OCI-LY3 (cell line): Measurements from ENCODE around the gene URM1.

ENCODE experiments used
- H2AFZ ChIP-seq: fragments of 200-600, 300-600 bp; shearing (Covaris generic); 2 replicates; pipeline ENCODE4 v1.6.0; 2014; ENCODE audit warnings: antibody characterized with exemption, low read depth, low read length
- H3K27ac ChIP-seq: fragments of 200-600, 300-600 bp; sonication (generic); 2 replicates; pipeline ENCODE4 v1.5.1; 2014; ENCODE audit warnings: mild to moderate bottlenecking, low read length, moderate library complexity, mixed read lengths
- H3K27me3 ChIP-seq: fragments of 200-600, 300-600 bp; sonication (generic); 2 replicates; pipeline ENCODE4 v1.6.1; 2014; ENCODE audit warnings: low read depth, low read length, mixed read lengths
- H3K36me3 ChIP-seq: fragments of 200-600, 300-600 bp; sonication (generic); replicated peaks from 2 replicates; pipeline ENCODE3; 2014; ENCODE audit warnings: low read depth, low read length, mixed read lengths
- H3K4me1 ChIP-seq: fragments of 300-600, 200-600 bp; sonication (generic); 2 replicates; pipeline ENCODE4 v1.6.1; 2014; ENCODE audit warnings: low read length, mixed read lengths
- H3K4me2 ChIP-seq: fragments of 200-600, 300-600 bp; sonication (generic); 2 replicates; pipeline ENCODE4 v1.6.1; 2014; ENCODE audit warnings: low read length, mixed read lengths
- H3K4me3 ChIP-seq: fragments of 300-600, 200-600 bp; sonication (generic); 2 replicates; pipeline ENCODE4 v1.5.1; 2014; ENCODE audit warnings: antibody characterized with exemption, mild to moderate bottlenecking, low read length, moderate library complexity
- H3K79me2 ChIP-seq: fragments of 300-600, 200-600 bp; shearing (Covaris generic); 2 replicates; pipeline ENCODE4 v1.6.1; 2014; ENCODE audit warnings: mild to moderate bottlenecking, low read length, mixed read lengths
- H3K9ac ChIP-seq: fragments of 300-600, 200-600 bp; shearing (Covaris generic); 2 replicates; pipeline ENCODE4 v1.6.0; 2014; ENCODE audit warnings: mild to moderate bottlenecking, low read length, moderate library complexity
- H3K9me3 ChIP-seq: fragments of 200-600, 300-600 bp; shearing (Covaris generic); 2 replicates; pipeline ENCODE4 v1.6.1; 2014; ENCODE audit warnings: low read length, mixed read lengths; ENCODE audit not compliant: insufficient read depth
- H4K20me1 ChIP-seq: fragments of 200-600, 300-600 bp; sonication (generic); 2 replicates; pipeline ENCODE4 v1.6.1; 2016; ENCODE audit warnings: low read length, mixed read lengths; ENCODE audit not compliant: insufficient read depth
- EZH2phosphoT487 ChIP-seq: fragments of 200-600 bp; shearing (Covaris generic); IDR thresholded peaks from 2 replicates; pipeline ENCODE4 v1.6.1; 2018; ENCODE audit warnings: antibody characterized with exemption, mixed run types, low read depth
- TF ChIP-seq, protein P1 (sequence below): fragments of 200-600, 300-600 bp; sonication (generic); IDR thresholded peaks from 2 replicates; pipeline ENCODE4 v1.5.1; 2014; ENCODE audit warnings: antibody characterized with exemption, low read length, low read depth

Gene URM1

DNA sequence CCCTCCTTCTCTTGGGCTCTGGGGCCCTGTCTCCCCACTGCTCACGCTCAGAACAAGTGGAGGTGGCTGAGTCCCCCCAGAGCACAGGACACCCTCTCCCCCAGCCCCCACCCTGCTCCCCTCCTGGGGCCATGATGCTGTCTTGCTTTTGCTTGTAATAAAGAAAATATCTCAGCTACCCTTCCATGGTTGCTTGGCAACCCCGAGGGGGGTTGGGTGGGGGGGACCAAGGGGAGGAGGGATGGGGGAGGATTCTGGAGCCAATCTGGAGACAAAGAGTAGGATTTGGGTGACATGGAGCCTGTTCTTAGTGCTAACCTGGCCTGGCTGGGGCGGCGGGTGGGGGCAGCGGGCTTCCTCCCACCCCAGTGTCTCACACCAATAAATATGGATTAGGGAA is 33.4 kb downstream of the URM1 start:
- Histone ChIP-seq H3K36me3 (no peaks in the 10 kb centered on the region), H3K9me3 (no peaks in the 10 kb centered on the region), H3K27ac (no peak overlapping the region), H4K20me1 (no peaks in the 10 kb centered on the region), H3K4me3 (no peak overlapping the region), H3K4me1 (no peaks in the 10 kb centered on the region), H3K27me3 (no peaks in the 10 kb centered on the region), H3K4me2 (no peak overlapping the region), H3K9ac (no peak overlapping the region), H2AFZ (no peak overlapping the region), H3K79me2 (no peaks in the 10 kb centered on the region)
- no peak for TF ChIP-seq EZH2phosphoT487
- TF ChIP-seq, protein P1, sequence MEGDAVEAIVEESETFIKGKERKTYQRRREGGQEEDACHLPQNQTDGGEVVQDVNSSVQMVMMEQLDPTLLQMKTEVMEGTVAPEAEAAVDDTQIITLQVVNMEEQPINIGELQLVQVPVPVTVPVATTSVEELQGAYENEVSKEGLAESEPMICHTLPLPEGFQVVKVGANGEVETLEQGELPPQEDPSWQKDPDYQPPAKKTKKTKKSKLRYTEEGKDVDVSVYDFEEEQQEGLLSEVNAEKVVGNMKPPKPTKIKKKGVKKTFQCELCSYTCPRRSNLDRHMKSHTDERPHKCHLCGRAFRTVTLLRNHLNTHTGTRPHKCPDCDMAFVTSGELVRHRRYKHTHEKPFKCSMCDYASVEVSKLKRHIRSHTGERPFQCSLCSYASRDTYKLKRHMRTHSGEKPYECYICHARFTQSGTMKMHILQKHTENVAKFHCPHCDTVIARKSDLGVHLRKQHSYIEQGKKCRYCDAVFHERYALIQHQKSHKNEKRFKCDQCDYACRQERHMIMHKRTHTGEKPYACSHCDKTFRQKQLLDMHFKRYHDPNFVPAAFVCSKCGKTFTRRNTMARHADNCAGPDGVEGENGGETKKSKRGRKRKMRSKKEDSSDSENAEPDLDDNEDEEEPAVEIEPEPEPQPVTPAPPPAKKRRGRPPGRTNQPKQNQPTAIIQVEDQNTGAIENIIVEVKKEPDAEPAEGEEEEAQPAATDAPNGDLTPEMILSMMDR: no peak

DNA sequence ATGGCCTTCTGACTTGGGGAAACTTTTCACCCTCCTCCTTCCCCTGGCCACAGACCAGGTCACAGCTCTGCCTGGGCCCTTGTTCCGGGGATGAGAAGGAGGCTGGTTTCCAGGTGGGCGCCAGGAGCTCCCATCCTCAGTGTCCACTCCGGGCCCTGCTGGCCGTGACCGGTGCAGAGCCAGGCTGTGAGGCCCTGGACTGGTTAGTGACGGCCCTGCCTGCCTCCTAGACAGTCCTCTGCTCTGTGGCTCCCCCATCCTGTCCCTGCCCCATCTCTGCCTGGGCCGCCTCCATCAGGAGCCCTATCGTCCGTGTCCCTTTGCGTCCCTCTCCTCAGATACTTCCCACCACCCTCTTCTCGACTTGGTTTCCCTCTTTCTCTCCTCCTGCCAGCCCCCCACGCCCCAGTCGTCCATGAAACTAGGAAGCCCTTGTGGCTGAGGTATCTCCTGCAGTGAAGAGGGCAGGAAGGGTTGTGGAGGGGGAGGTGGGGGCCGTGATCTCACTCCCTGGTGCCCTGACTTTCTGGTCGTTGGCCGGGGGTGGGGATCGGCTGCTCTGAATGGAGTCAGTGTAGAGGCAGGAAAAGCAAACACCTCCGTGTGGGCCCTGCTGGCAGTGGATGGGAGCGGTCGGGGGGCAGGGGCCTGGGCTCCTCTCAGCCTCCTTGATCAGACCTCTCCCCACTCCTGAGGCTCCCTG is 34.1 kb downstream of the URM1 start:
- Histone ChIP-seq H3K27me3 (no peaks in the 10 kb centered on the region), H4K20me1 (no peaks in the 10 kb centered on the region), H3K4me3 (no peak overlapping the region), H3K27ac (no peak overlapping the region), H3K36me3 (no peaks in the 10 kb centered on the region), H3K9ac (no peak overlapping the region), H3K4me2 (no peak overlapping the region), H3K4me1 (no peaks in the 10 kb centered on the region), H3K9me3 (no peaks in the 10 kb centered on the region), H2AFZ (no peak overlapping the region), H3K79me2 (no peaks in the 10 kb centered on the region)
- TF ChIP-seq, protein P1: no peak
- no peak for TF ChIP-seq EZH2phosphoT487

DNA sequence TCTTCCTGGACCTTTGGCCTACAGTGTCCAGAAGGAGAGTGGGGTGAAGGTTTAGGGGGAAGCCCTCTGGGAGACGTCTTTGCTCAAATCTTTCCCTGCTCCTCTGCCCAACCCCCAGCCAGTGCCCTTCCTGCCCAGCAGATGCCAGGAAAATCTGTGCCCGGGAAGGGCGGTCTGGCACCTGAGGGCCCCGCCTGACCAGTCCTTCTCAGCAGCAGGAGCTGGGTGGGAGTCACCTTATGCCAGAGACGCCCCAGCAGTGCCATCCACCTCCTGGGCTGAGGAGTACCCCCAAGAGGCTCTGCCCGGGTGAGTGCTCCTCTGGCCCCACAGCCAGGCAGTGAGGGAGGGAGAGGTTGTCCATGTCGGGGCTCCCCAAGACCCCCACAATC is 34.6 kb downstream of the URM1 start:
- TF ChIP-seq, protein P1: no peak
- Histone ChIP-seq H3K4me1 (no peaks in the 10 kb centered on the region), H3K27me3 (no peaks in the 10 kb centered on the region), H4K20me1 (no peaks in the 10 kb centered on the region), H3K4me3 (no peak overlapping the region), H2AFZ (no peak overlapping the region), H3K36me3 (no peaks in the 10 kb centered on the region), H3K79me2 (no peaks in the 10 kb centered on the region), H3K4me2 (no peak overlapping the region), H3K9ac (no peak overlapping the region), H3K27ac (no peak overlapping the region), H3K9me3 (no peaks in the 10 kb centered on the region)

DNA sequence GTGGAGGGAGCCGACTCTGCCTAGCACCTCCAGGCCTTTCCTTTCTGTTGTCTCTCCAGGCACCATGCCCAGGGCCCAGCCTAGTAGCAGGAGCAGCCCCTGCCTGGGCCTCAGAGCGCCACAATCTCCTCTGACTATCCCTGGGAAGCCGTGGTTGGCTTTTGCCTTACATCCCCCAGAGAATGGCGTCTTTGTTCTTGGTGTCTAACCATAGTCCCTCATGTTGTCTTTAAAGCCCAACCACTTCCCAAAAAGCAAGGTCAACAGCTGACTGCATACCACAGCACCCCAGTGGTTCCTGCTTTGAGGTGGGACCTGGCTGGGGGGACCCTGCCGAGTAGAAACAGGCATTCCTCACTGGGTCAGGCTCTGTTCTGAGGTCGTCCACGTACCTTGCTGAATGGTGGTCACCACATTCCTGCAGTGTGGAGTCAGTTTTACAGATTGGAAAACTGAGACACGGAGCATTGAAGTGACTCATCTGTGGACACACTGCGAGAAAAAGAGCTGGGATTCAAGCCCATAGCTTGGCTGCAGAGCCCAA is 35.7 kb downstream of the URM1 start:
- Histone ChIP-seq H3K4me2 (no peak overlapping the region), H3K9ac (no peak overlapping the region), H3K27me3 (0 out of 2 replicates have a peak, but pooled peaks cover 3% of the 10 kb centered on the region)

More for the DNA sequence above, 35.7 kb downstream of the URM1 start:
- Histone ChIP-seq H2AFZ (no peak overlapping the region), H3K36me3 (no peaks in the 10 kb centered on the region), H3K27ac (no peak overlapping the region), H4K20me1 (no peaks in the 10 kb centered on the region), H3K4me1 (no peaks in the 10 kb centered on the region), H3K79me2 (no peaks in the 10 kb centered on the region), H3K4me3 (no peak overlapping the region), H3K9me3 (no peaks in the 10 kb centered on the region)
- TF ChIP-seq, protein P1: no peak
- TF ChIP-seq EZH2phosphoT487: no peak
